Measurements from ENCODE around the gene EFR3B. TPM values are rescaled to one million over a fixed set of nuclear protein-coding genes. Genes with fewer than 3 reads are reported as not detected.

EFR3B gene
- total RNA-seq, 3 donors from 2014 or later (not counting 1 experiment from before 2014, with no cell fraction given): 0.05 TPM; not detected in 2

- Mint-ChIP-seq H3K27ac (no peak overlapping the region), H3K9me3 (peaks cover 3 to 4% of the 10 kb centered on the region in 2 donors), H3K4me1 (no peaks in the 10 kb centered on the region), H3K27me3 (ENCODE audit: low read depth in 2 of 2) (peaks cover 0 to 5% of the 10 kb centered on the region in 2 donors), H3K36me3 (no peaks in the 10 kb centered on the region), H3K4me3 (no peak overlapping the region)
- DNase-seq (no peak), ATAC-seq (no peak)
- Histone ChIP-seq H3K27me3 (ENCODE audit: control insufficient read depth, insufficient read depth, low read length) (no peaks in the 10 kb centered on the region), H3K27ac (ENCODE audit: low read length) (no peak overlapping the region), H3K4me1 (ENCODE audit: control insufficient read depth, insufficient read depth, low read length) (no peaks in the 10 kb centered on the region), H3K4me3 (ENCODE audit: low read length) (no peak overlapping the region), H3K36me3 (ENCODE audit: control insufficient read depth, insufficient read depth, low read length) (no peaks in the 10 kb centered on the region), H3K9me3 (ENCODE audit: control insufficient read depth, insufficient read depth, low read length) (no peaks in the 10 kb centered on the region)
- TF ChIP-seq CTCF (IDR thresholded peaks at IDR 0.05): no peak
- intact Hi-C loops (cut with micrococcal nuclease): no loop called here
- 92% methylated on average over 4 of the region's 4 CpGs for WGBS (ENCODE audit: insufficient coverage)
These were observed 23.9 kb downstream of the EFR3B start for GRCh38 chr2:25065768-25066167.

- no peaks in the 10 kb centered on the region for H3K4me1 ChIP-seq (ENCODE audit: control insufficient read depth, insufficient read depth, low read length)
- intact Hi-C loops (cut with micrococcal nuclease): no loop called here
- H3K4me3 ChIP-seq (ENCODE audit: low read length): no peak overlapping the region
- Mint-ChIP-seq H3K27me3 (ENCODE audit: low read depth in 2 of 2) (peaks cover under 1 to 6% of the 10 kb centered on the region in 2 donors), H3K9me3 (peaks cover 3 to 4% of the 10 kb centered on the region in 2 donors), H3K4me1 (no peaks in the 10 kb centered on the region), H3K36me3 (no peaks in the 10 kb centered on the region), H3K4me3 (no peak overlapping the region), H3K27ac (no peak overlapping the region)
- no peaks in the 10 kb centered on the region for H3K9me3 ChIP-seq (ENCODE audit: control insufficient read depth, insufficient read depth, low read length)
- WGBS (ENCODE audit: insufficient coverage): 80% methylated on average over 2 of the region's 2 CpGs
- ATAC-seq (no peak), DNase-seq (no peak)
- no peaks in the 10 kb centered on the region for H3K36me3 ChIP-seq (ENCODE audit: control insufficient read depth, insufficient read depth, low read length)
- no peak overlapping the region for H3K27ac ChIP-seq (ENCODE audit: low read length)
- no peaks in the 10 kb centered on the region for H3K27me3 ChIP-seq (ENCODE audit: control insufficient read depth, insufficient read depth, low read length)
- no peak for TF ChIP-seq CTCF (IDR thresholded peaks at IDR 0.05)
These were observed 24.6 kb downstream of the EFR3B start for GRCh38 chr2:25066455-25066854.

- no peak for TF ChIP-seq CTCF (IDR thresholded peaks at IDR 0.05)
- WGBS (ENCODE audit: insufficient coverage): 91% methylated on average over 5 of the region's 5 CpGs
- Histone ChIP-seq H3K9me3 (ENCODE audit: control insufficient read depth, insufficient read depth, low read length) (no peaks in the 10 kb centered on the region), H3K36me3 (ENCODE audit: control insufficient read depth, insufficient read depth, low read length) (no peaks in the 10 kb centered on the region), H3K4me3 (ENCODE audit: low read length) (no peak overlapping the region), H3K4me1 (ENCODE audit: control insufficient read depth, insufficient read depth, low read length) (no peaks in the 10 kb centered on the region), H3K27me3 (ENCODE audit: control insufficient read depth, insufficient read depth, low read length) (no peaks in the 10 kb centered on the region), H3K27ac (ENCODE audit: low read length) (no peak overlapping the region)
- H3K27me3 Mint-ChIP-seq (ENCODE audit: low read depth in 2 of 2): peaks cover 6 to 13% of the 10 kb centered on the region in 2 donors
- DNase-seq (no peak), ATAC-seq (no peak)
- no peak overlapping the region for H3K27ac Mint-ChIP-seq
- intact Hi-C loops (cut with micrococcal nuclease): no loop called here
- no peaks in the 10 kb centered on the region for H3K4me1 Mint-ChIP-seq
- no peak overlapping the region for H3K4me3 Mint-ChIP-seq
- peaks cover 3 to 4% of the 10 kb centered on the region in 2 donors for H3K9me3 Mint-ChIP-seq
- H3K36me3 Mint-ChIP-seq: no peaks in the 10 kb centered on the region
These were observed 26.3 kb downstream of the EFR3B start for GRCh38 chr2:25068217-25068616.

GRCh38 chr2:25071966-25072365 is 30.1 kb downstream of the EFR3B start:
- TF ChIP-seq CTCF (IDR thresholded peaks at IDR 0.05): no peak
- Mint-ChIP-seq H3K27me3 (ENCODE audit: low read depth in 2 of 2) (peaks cover 11 to 25% of the 10 kb centered on the region in 2 donors), H3K4me3 (no peak overlapping the region), H3K9me3 (no peaks in the 10 kb centered on the region), H3K27ac (no peak overlapping the region), H3K36me3 (no peaks in the 10 kb centered on the region), H3K4me1 (no peaks in the 10 kb centered on the region)
- Histone ChIP-seq H3K4me3 (ENCODE audit: low read length) (no peak overlapping the region), H3K36me3 (ENCODE audit: control insufficient read depth, insufficient read depth, low read length) (no peaks in the 10 kb centered on the region), H3K27ac (ENCODE audit: low read length) (no peak overlapping the region), H3K9me3 (ENCODE audit: control insufficient read depth, insufficient read depth, low read length) (no peaks in the 10 kb centered on the region), H3K4me1 (ENCODE audit: control insufficient read depth, insufficient read depth, low read length) (no peaks in the 10 kb centered on the region), H3K27me3 (ENCODE audit: control insufficient read depth, insufficient read depth, low read length) (peaks cover 2% of the 10 kb centered on the region)
- WGBS (ENCODE audit: insufficient coverage): 91% methylated on average over 8 of the region's 8 CpGs
- DNase-seq: no peak
- intact Hi-C loops (cut with micrococcal nuclease): no loop called here
- no peak for ATAC-seq
